GM23248 (cell line): Measurements from ENCODE around the gene KRTAP4-8. TPM values are rescaled to one million over a fixed set of nuclear protein-coding genes. Genes with fewer than 3 reads are reported as not detected.

ENCODE experiments used
- DNase-seq: peaks from one replicate; pipeline ENCODE4 v3.0.0-alpha.2; 2015
- H2AFZ ChIP-seq: fragments of 200-600 bp; sonication (generic); 2 replicates; pipeline ENCODE4 v1.6.1; 2016; ENCODE audit warnings: antibody characterized with exemption
- H3F3A ChIP-seq: fragments of 200-600 bp; sonication (generic); 2 replicates; pipeline ENCODE4 v1.6.1; 2016; ENCODE audit warnings: mild to moderate bottlenecking, antibody characterized with exemption, mixed run types; ENCODE audit not compliant: insufficient read depth
- H3K27ac ChIP-seq: fragments of 200-600 bp; sonication (generic); 2 replicates; pipeline ENCODE4 v1.5.1; 2016; ENCODE audit warnings: mild to moderate bottlenecking
- H3K27me3 ChIP-seq: fragments of 200-600 bp; sonication (generic); replicated peaks from 2 replicates; pipeline ENCODE4 v1.6.1; 2016; ENCODE audit warnings: mild to moderate bottlenecking; ENCODE audit not compliant: insufficient read depth
- H3K36me3 ChIP-seq: fragments of 200-600 bp; sonication (generic); 2 replicates; pipeline ENCODE4 v1.6.1; 2016; ENCODE audit warnings: low read depth, mild to moderate bottlenecking
- H3K4me1 ChIP-seq: fragments of 200-600 bp; sonication (generic); 2 replicates; pipeline ENCODE4 v1.6.1; 2016; ENCODE audit warnings: mild to moderate bottlenecking; ENCODE audit not compliant: insufficient read depth
- H3K4me2 ChIP-seq: fragments of 200-600 bp; sonication (generic); one replicate; pipeline ENCODE4 v1.6.1; 2016; ENCODE audit warnings: mild to moderate bottlenecking; ENCODE audit not compliant: unreplicated experiment
- H3K4me3 ChIP-seq: fragments of 200-600 bp; sonication (generic); 2 replicates; pipeline ENCODE4 v1.5.1; 2016; ENCODE audit warnings: mild to moderate bottlenecking
- H3K79me2 ChIP-seq: fragments of 200-600 bp; sonication (generic); 2 replicates; pipeline ENCODE4 v1.6.1; 2016; ENCODE audit warnings: mild to moderate bottlenecking; ENCODE audit not compliant: insufficient read depth
- H3K9ac ChIP-seq: fragments of 200-600 bp; sonication (generic); 2 replicates; pipeline ENCODE4 v1.6.1; 2016; ENCODE audit warnings: mild to moderate bottlenecking
- H3K9me2 ChIP-seq: fragments of 200-600 bp; sonication (generic); 2 replicates; pipeline ENCODE4 v1.6.1; 2016; ENCODE audit warnings: mixed run types, mild to moderate bottlenecking, moderate library complexity; ENCODE audit not compliant: insufficient read depth
- H3K9me3 ChIP-seq: fragments of 200-600 bp; sonication (generic); one replicate; pipeline ENCODE4 v1.6.1; 2017; ENCODE audit warnings: low read depth
- H4K20me1 ChIP-seq: fragments of 200-600 bp; sonication (generic); 2 replicates; pipeline ENCODE4 v1.6.0; 2016; ENCODE audit not compliant: insufficient read depth
- EZH2 ChIP-seq: fragments of 200-600 bp; sonication (generic); IDR thresholded peaks from 2 replicates; pipeline ENCODE4 v1.6.1; 2018; ENCODE audit warnings: antibody characterized with exemption, mild to moderate bottlenecking; ENCODE audit not compliant: insufficient read depth, poor library complexity, severe bottlenecking
- EZH2phosphoT487 ChIP-seq: fragments of 200-600 bp; sonication (generic); IDR thresholded peaks from 2 replicates; pipeline ENCODE4 v1.6.1; 2018; ENCODE audit warnings: antibody characterized with exemption, moderate library complexity, mild to moderate bottlenecking, low read depth; ENCODE audit not compliant: insufficient read depth
- WGBS, 2 experiments: methylation state at CpG; one replicate each; pipeline ENCODE4 v1.1.6; 2015 to 2017; ENCODE audit warnings: low lambda C conversion rate in 2 of 2, low coverage in 1 of 2; ENCODE audit errors: missing lambda C conversion rate in 2 of 2; 5-methylcytosine and 5-hydroxymethylcytosine counted together
- in situ Hi-C: fragments of 300-500 bp; cut with MboI; formaldehyde crosslinking; loops from 2 replicates; pipeline ENCODE4 v1.15.0; 2020
- polyA plus RNA-seq: library from polyadenylated mRNA; unstranded; fragments of >200 nt; fragmentation: Nextera tagmentation; extraction: Ambion mirVana; gene quantifications from 2 replicates; pipeline ENCODE4 v1.2.1, GENCODE V29; 2016
- total RNA-seq: library from RNA; depleted of rRNA; stranded (reverse); fragments of >200 nt; shearing (Covaris generic); gene quantifications from 2 replicates; pipeline ENCODE4 v1.2.3, GENCODE V29; 2014; rRNA removed

KRTAP4-8 gene
- total and polyA plus RNA-seq, 2 experiments from 2014 or later, result not detected

GRCh38 chr17:41052566-41052965, 45.4 kb downstream of the KRTAP4-8 start:
- no peaks in the 10 kb centered on the region for H4K20me1 ChIP-seq
- H3K27ac ChIP-seq, result peak overlapping the region; percentile 22
- in situ Hi-C loops, result no loop called here
- no peak overlapping the region for H3K9ac ChIP-seq
- no peaks in the 10 kb centered on the region for H3K9me2 ChIP-seq
- no peaks in the 10 kb centered on the region for H3K27me3 ChIP-seq
- H2AFZ ChIP-seq, result peak overlapping the region; percentile 31; the same call in 1 of the 2 replicates
- H3K4me3 ChIP-seq, result no peak overlapping the region
- peaks cover 28% of the 10 kb centered on the region for H3K4me1 ChIP-seq
- no peak overlapping the region for H3K4me2 ChIP-seq
- H3K79me2 ChIP-seq, result no peaks in the 10 kb centered on the region
- peaks cover 6% of the 10 kb centered on the region; the same call in 1 of the 2 replicates for H3K36me3 ChIP-seq
- TF ChIP-seq EZH2 (no peak), EZH2phosphoT487 (no peak)
- DNase-seq, result peak; percentile 42
- H3K9me3 ChIP-seq, result no peaks in the 10 kb centered on the region
- H3F3A ChIP-seq, result peaks cover 37% of the 10 kb centered on the region

GRCh38 chr17:41049110-41049509, 48.8 kb downstream of the KRTAP4-8 start:
- no peaks in the 10 kb centered on the region for H3K27me3 ChIP-seq
- DNase-seq, result peak; percentile 86
- TF ChIP-seq EZH2 (no peak), EZH2phosphoT487 (0 out of 2 replicates have a peak, but pooled peaks have one; percentile 57)
- no peaks in the 10 kb centered on the region for H3K79me2 ChIP-seq
- in situ Hi-C loops, result no loop called here
- H3K4me2 ChIP-seq, result peak overlapping the region; percentile 61
- peak overlapping the region; percentile 84 for H3K27ac ChIP-seq
- no peak overlapping the region for H3K4me3 ChIP-seq
- peaks cover 28% of the 10 kb centered on the region for H3K4me1 ChIP-seq
- H2AFZ ChIP-seq, result 0 out of 2 replicates have a peak overlapping the region, but pooled peaks have one; percentile 6
- no peaks in the 10 kb centered on the region for H4K20me1 ChIP-seq
- H3K9me3 ChIP-seq, result no peaks in the 10 kb centered on the region
- no peaks in the 10 kb centered on the region for H3K9me2 ChIP-seq
- 4 to 9% methylated on average over 2 of the region's 2 CpGs for WGBS, 2 experiments
- H3K9ac ChIP-seq, result peak overlapping the region; percentile 39
- H3F3A ChIP-seq, result peaks cover 39% of the 10 kb centered on the region
- peaks cover 6% of the 10 kb centered on the region; the same call in 1 of the 2 replicates for H3K36me3 ChIP-seq

DNA sequence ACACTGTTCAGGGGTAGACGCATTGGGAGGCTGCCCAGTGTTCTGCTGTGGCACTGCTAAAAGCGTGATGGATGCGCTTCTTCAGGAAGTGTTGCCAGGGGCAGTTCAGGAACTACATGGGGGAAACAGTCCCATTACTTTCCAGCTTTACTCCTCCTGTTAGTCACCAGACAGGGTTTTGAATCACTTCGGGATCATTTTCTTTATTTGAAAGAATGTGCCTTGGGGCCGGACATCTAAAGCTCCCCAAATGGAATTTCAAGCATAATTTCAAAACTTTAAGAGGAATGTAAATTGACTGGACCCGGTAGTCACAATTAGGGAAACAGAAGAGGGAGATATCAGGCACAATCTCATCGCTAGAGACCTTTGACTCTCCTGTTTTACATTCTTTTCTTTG, 49.5 kb downstream of the KRTAP4-8 start:
- peak overlapping the region; percentile 61 for H3K4me2 ChIP-seq
- H3K9me3 ChIP-seq, result no peaks in the 10 kb centered on the region
- H3K36me3 ChIP-seq, result peaks cover 3% of the 10 kb centered on the region; the same call in 1 of the 2 replicates
- no peaks in the 10 kb centered on the region for H4K20me1 ChIP-seq
- peaks cover 28% of the 10 kb centered on the region for H3K4me1 ChIP-seq
- peak overlapping the region; percentile 39 for H3K9ac ChIP-seq
- peak; percentile 76 for DNase-seq
- no peaks in the 10 kb centered on the region for H3K79me2 ChIP-seq
- 36 to 46% methylated on average over 7 of the region's 7 CpGs for WGBS, 2 experiments
- TF ChIP-seq EZH2 (no peak), EZH2phosphoT487 (no peak)
- peaks cover 35% of the 10 kb centered on the region for H3F3A ChIP-seq
- in situ Hi-C loops, result no loop called here
- no peaks in the 10 kb centered on the region for H3K27me3 ChIP-seq
- H3K27ac ChIP-seq, result peak overlapping the region; percentile 84
- H2AFZ ChIP-seq, result peak overlapping the region; percentile 6; the same call in 1 of the 2 replicates
- no peak overlapping the region for H3K4me3 ChIP-seq
- no peaks in the 10 kb centered on the region for H3K9me2 ChIP-seq

Other genes starting within 250 kb of the KRTAP4-8 start
Only the 30 nearest of the 38 such genes appear.
- gene KRT39, start 131.2 kb downstream of the KRTAP4-8 start, total RNA-seq, result not detected in 2 replicates
- gene KRT39, start 131.2 kb downstream of the KRTAP4-8 start, polyA plus RNA-seq, result not detected in 2 replicates
- gene KRT40, start 113.8 kb downstream of the KRTAP4-8 start, total RNA-seq, result not detected in 2 replicates
- gene KRT40, start 113.8 kb downstream of the KRTAP4-8 start, polyA plus RNA-seq, result not detected in 2 replicates
- gene KRTAP3-3, start 104.0 kb downstream of the KRTAP4-8 start, total RNA-seq, result not detected in 2 replicates
- gene KRTAP3-3, start 104.0 kb downstream of the KRTAP4-8 start, polyA plus RNA-seq, result not detected in 2 replicates
- not detected in 2 replicates for gene KRTAP3-2, start 98.2 kb downstream of the KRTAP4-8 start, total RNA-seq
- gene KRTAP3-2, start 98.2 kb downstream of the KRTAP4-8 start, polyA plus RNA-seq, result not detected in 2 replicates
- gene KRTAP3-1, start 89.0 kb downstream of the KRTAP4-8 start, total RNA-seq, result not detected in 2 replicates
- not detected in 2 replicates for gene KRTAP3-1, start 89.0 kb downstream of the KRTAP4-8 start, polyA plus RNA-seq
- gene KRTAP1-5, start 70.9 kb downstream of the KRTAP4-8 start, total RNA-seq, result 49.2 and 64.1 TPM in 2 replicates
- 127 and 134 TPM in 2 replicates for gene KRTAP1-5, start 70.9 kb downstream of the KRTAP4-8 start, polyA plus RNA-seq
- not detected in 2 replicates for gene KRTAP1-4, start 67.9 kb downstream of the KRTAP4-8 start, total RNA-seq
- not detected in 2 replicates for gene KRTAP1-4, start 67.9 kb downstream of the KRTAP4-8 start, polyA plus RNA-seq
- not detected in 2 replicates for gene KRTAP1-3, start 63.3 kb downstream of the KRTAP4-8 start, total RNA-seq
- gene KRTAP1-3, start 63.3 kb downstream of the KRTAP4-8 start, polyA plus RNA-seq, result not detected in 2 replicates
- gene KRTAP1-1, start 56.7 kb downstream of the KRTAP4-8 start, total RNA-seq, result 1.6 and 4.2 TPM in 2 replicates
- 2.6 and 3.3 TPM in 2 replicates for gene KRTAP1-1, start 56.7 kb downstream of the KRTAP4-8 start, polyA plus RNA-seq
- gene KRTAP2-1, start 50.8 kb downstream of the KRTAP4-8 start, total RNA-seq, result not detected in 2 replicates
- gene KRTAP2-1, start 50.8 kb downstream of the KRTAP4-8 start, polyA plus RNA-seq, result not detected in 2 replicates
- not detected in 2 replicates for gene KRTAP2-2, start 42.9 kb downstream of the KRTAP4-8 start, total RNA-seq
- 0.51 and 0.74 TPM in 2 replicates for gene KRTAP2-2, start 42.9 kb downstream of the KRTAP4-8 start, polyA plus RNA-seq
- gene KRTAP2-3, start 38.0 kb downstream of the KRTAP4-8 start, total RNA-seq, result 0.38 and 13.4 TPM in 2 replicates
- gene KRTAP2-3, start 38.0 kb downstream of the KRTAP4-8 start, polyA plus RNA-seq, result 54.3 and 55.2 TPM in 2 replicates
- not detected in 2 replicates for gene KRTAP2-4, start 32.3 kb downstream of the KRTAP4-8 start, total RNA-seq
- not detected in 2 replicates for gene KRTAP2-4, start 32.3 kb downstream of the KRTAP4-8 start, polyA plus RNA-seq
- not detected in 2 replicates for gene KRTAP4-7, start 14.0 kb downstream of the KRTAP4-8 start, total RNA-seq
- not detected in 2 replicates for gene KRTAP4-7, start 14.0 kb downstream of the KRTAP4-8 start, polyA plus RNA-seq
- gene KRTAP4-16, start 4.1 kb upstream of the KRTAP4-8 start, total RNA-seq, result not detected in 2 replicates
- gene KRTAP4-16, start 4.1 kb upstream of the KRTAP4-8 start, polyA plus RNA-seq, result not detected in 2 replicates
- not detected in 2 replicates for gene KRTAP4-9, start 7.2 kb upstream of the KRTAP4-8 start, total RNA-seq
- gene KRTAP4-9, start 7.2 kb upstream of the KRTAP4-8 start, polyA plus RNA-seq, result 0.49 and 0.51 TPM in 2 replicates
- not detected in 2 replicates for gene KRTAP4-11, start 20.2 kb upstream of the KRTAP4-8 start, total RNA-seq
- 0.29 TPM in 1 of 2 replicates, not detected in the other for gene KRTAP4-11, start 20.2 kb upstream of the KRTAP4-8 start, polyA plus RNA-seq
- gene KRTAP4-12, start 26.0 kb upstream of the KRTAP4-8 start, total RNA-seq, result not detected in 2 replicates
- 1.7 and 1.8 TPM in 2 replicates for gene KRTAP4-12, start 26.0 kb upstream of the KRTAP4-8 start, polyA plus RNA-seq
- not detected in 2 replicates for gene KRTAP4-6, start 42.4 kb upstream of the KRTAP4-8 start, total RNA-seq
- not detected in 2 replicates for gene KRTAP4-6, start 42.4 kb upstream of the KRTAP4-8 start, polyA plus RNA-seq
- not detected in 2 replicates for gene KRTAP4-5, start 51.7 kb upstream of the KRTAP4-8 start, total RNA-seq
- gene KRTAP4-5, start 51.7 kb upstream of the KRTAP4-8 start, polyA plus RNA-seq, result not detected in 2 replicates
- not detected in 2 replicates for gene KRTAP4-4, start 62.6 kb upstream of the KRTAP4-8 start, total RNA-seq
- not detected in 2 replicates for gene KRTAP4-4, start 62.6 kb upstream of the KRTAP4-8 start, polyA plus RNA-seq
- gene KRTAP4-3, start 70.1 kb upstream of the KRTAP4-8 start, total RNA-seq, result not detected in 2 replicates
- gene KRTAP4-3, start 70.1 kb upstream of the KRTAP4-8 start, polyA plus RNA-seq, result not detected in 2 replicates
- gene KRTAP4-2, start 80.1 kb upstream of the KRTAP4-8 start, total RNA-seq, result not detected in 2 replicates
- gene KRTAP4-2, start 80.1 kb upstream of the KRTAP4-8 start, polyA plus RNA-seq, result not detected in 2 replicates
- gene KRTAP4-1, start 86.8 kb upstream of the KRTAP4-8 start, total RNA-seq, result 0.76 TPM in 1 of 2 replicates, not detected in the other
- not detected in 2 replicates for gene KRTAP4-1, start 86.8 kb upstream of the KRTAP4-8 start, polyA plus RNA-seq
- gene KRTAP9-1, start 91.7 kb upstream of the KRTAP4-8 start, total RNA-seq, result not detected in 2 replicates
- gene KRTAP9-1, start 91.7 kb upstream of the KRTAP4-8 start, polyA plus RNA-seq, result not detected in 2 replicates
- gene KRTAP9-2, start 128.5 kb upstream of the KRTAP4-8 start, total RNA-seq, result not detected in 2 replicates
- not detected in 2 replicates for gene KRTAP9-2, start 128.5 kb upstream of the KRTAP4-8 start, polyA plus RNA-seq
- gene KRTAP9-3, start 134.3 kb upstream of the KRTAP4-8 start, total RNA-seq, result not detected in 2 replicates
- not detected in 2 replicates for gene KRTAP9-3, start 134.3 kb upstream of the KRTAP4-8 start, polyA plus RNA-seq
- not detected in 2 replicates for gene KRTAP9-8, start 139.9 kb upstream of the KRTAP4-8 start, total RNA-seq
- not detected in 2 replicates for gene KRTAP9-8, start 139.9 kb upstream of the KRTAP4-8 start, polyA plus RNA-seq
- not detected in 2 replicates for gene KRTAP9-4, start 151.5 kb upstream of the KRTAP4-8 start, total RNA-seq
- not detected in 2 replicates for gene KRTAP9-4, start 151.5 kb upstream of the KRTAP4-8 start, polyA plus RNA-seq
- not detected in 2 replicates for gene KRTAP9-9, start 157.2 kb upstream of the KRTAP4-8 start, total RNA-seq
- not detected in 2 replicates for gene KRTAP9-9, start 157.2 kb upstream of the KRTAP4-8 start, polyA plus RNA-seq